OCI-LY7 (cell line): ENCODE measurements around the gene GLIPR2.

ENCODE experiments used
- EZH2phosphoT487 ChIP-seq: fragments of 200-600 bp; sonication (generic); IDR thresholded peaks from 2 replicates; pipeline ENCODE4 v1.6.1; 2018; ENCODE audit warnings: low read depth, borderline replicate concordance, mild to moderate bottlenecking, mixed run types, antibody characterized with exemption, low read length, moderate library complexity, mixed read lengths
- TF ChIP-seq, protein P1 (sequence below): fragments of 200-600 bp; sonication (generic); conservative IDR thresholded peaks from 2 replicates; pipeline ENCODE4 v1.5.1; 2014; ENCODE audit warnings: mild to moderate bottlenecking, antibody characterized with exemption, low read length, moderate library complexity, mixed read lengths

DNA sequence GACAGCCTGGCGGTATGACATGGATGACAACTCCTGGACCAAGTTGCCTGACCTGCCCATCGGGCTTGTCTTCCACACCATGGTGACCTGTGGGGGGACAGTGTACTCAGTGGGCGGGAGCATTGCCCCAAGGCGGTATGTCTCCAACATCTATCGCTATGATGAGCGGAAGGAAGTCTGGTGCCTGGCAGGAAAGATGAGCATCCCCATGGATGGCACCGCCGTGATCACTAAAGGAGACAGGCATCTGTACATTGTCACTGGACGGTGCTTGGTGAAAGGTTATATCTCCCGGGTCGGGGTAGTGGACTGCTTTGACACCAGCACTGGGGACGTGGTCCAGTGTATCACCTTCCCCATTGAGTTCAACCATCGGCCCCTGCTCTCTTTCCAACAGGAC lies 34.0 kb downstream of the GLIPR2 start:
- TF ChIP-seq, protein P1, sequence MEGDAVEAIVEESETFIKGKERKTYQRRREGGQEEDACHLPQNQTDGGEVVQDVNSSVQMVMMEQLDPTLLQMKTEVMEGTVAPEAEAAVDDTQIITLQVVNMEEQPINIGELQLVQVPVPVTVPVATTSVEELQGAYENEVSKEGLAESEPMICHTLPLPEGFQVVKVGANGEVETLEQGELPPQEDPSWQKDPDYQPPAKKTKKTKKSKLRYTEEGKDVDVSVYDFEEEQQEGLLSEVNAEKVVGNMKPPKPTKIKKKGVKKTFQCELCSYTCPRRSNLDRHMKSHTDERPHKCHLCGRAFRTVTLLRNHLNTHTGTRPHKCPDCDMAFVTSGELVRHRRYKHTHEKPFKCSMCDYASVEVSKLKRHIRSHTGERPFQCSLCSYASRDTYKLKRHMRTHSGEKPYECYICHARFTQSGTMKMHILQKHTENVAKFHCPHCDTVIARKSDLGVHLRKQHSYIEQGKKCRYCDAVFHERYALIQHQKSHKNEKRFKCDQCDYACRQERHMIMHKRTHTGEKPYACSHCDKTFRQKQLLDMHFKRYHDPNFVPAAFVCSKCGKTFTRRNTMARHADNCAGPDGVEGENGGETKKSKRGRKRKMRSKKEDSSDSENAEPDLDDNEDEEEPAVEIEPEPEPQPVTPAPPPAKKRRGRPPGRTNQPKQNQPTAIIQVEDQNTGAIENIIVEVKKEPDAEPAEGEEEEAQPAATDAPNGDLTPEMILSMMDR: no peak
- TF ChIP-seq EZH2phosphoT487: no peak
